Spleen (tissue), 11 donors: ENCODE results near the gene LTB. TPM values are rescaled to one million over a fixed set of nuclear protein-coding genes. Genes with fewer than 3 reads are reported as not detected.
A peak's percentile ranks its signal among the peaks of the same experiment; 100 is the strongest.

Source experiments
- DNase-seq: peaks from one replicate; pipeline ENCODE4 v3.0.0-alpha.2; 2020
- H3K27ac ChIP-seq, 8 donors: fragments of 200-600 bp; sonication (generic) in 7 of 8; 1 replicate in 4 of 8; 2 replicates in 4 of 8; pipeline versions ENCODE4 v1.5.0 to v1.8.0; 2016 to 2021; ENCODE audit warnings: inconsistent platforms in 4 of 8, mild to moderate bottlenecking in 4 of 8, moderate library complexity in 1 of 8
- H3K27me3 ChIP-seq, 7 donors: fragments of 200-600 bp; sonication (generic) in 6 of 7; replicated peaks in 1 of 7; 1 replicate in 4 of 7; 2 replicates in 3 of 7; pipeline versions ENCODE4 v1.5.0 to v1.8.0; 2016 to 2021; ENCODE audit warnings: inconsistent platforms in 3 of 7, mild to moderate bottlenecking in 1 of 7
- H3K36me3 ChIP-seq, 6 donors: fragments of 200-600 bp; sonication (generic) in 5 of 6; 1 replicate in 4 of 6; 2 replicates in 2 of 6; pipeline versions ENCODE4 v1.5.0 to v1.8.0; 2016 to 2021; ENCODE audit warnings: inconsistent platforms in 2 of 6
- H3K4me1 ChIP-seq, 6 donors: fragments of 200-600 bp; sonication (generic) in 5 of 6; 1 replicate in 3 of 6; 2 replicates in 3 of 6; pipeline versions ENCODE4 v1.5.0 to v1.8.0; 2016 to 2021; ENCODE audit warnings: inconsistent platforms in 3 of 6
- H3K4me3 ChIP-seq, 8 donors: fragments of 200-600 bp; sonication (generic) in 7 of 8; 1 replicate in 4 of 8; 2 replicates in 4 of 8; pipeline versions ENCODE4 v1.5.0 to v1.8.0; 2016 to 2021; ENCODE audit warnings: inconsistent platforms in 4 of 8, mild to moderate bottlenecking in 4 of 8, moderate library complexity in 2 of 8
- H3K9me3 ChIP-seq, 8 donors: fragments of 200-600 bp; sonication (generic) in 7 of 8; 1 replicate in 4 of 8; 2 replicates in 4 of 8; pipeline versions ENCODE4 v1.5.0 to v1.8.0; 2016 to 2021; ENCODE audit warnings: inconsistent platforms in 4 of 8
- CTCF ChIP-seq, 11 experiments: fragments of 200-600 bp in 7 of 11; fragments of 450-650 bp in 4 of 11; sonication (generic) in 4 of 11; IDR thresholded peaks in 8 of 11; conservative IDR thresholded peaks in 3 of 11; 1 replicate in 7 of 11; 2 replicates in 4 of 11; pipeline versions ENCODE4 v1.4.0 to v1.8.0; 2016 to 2021; ENCODE audit warnings: antibody characterized with exemption in 11 of 11, inconsistent platforms in 4 of 11, mild to moderate bottlenecking in 1 of 11
- POLR2A ChIP-seq, 3 donors: fragments of 450-650 bp; IDR thresholded peaks; one replicate each; pipeline ENCODE4 v1.5.1; 2017; ENCODE audit warnings: antibody characterized with exemption in 3 of 3, mild to moderate bottlenecking in 1 of 3
- POLR2AphosphoS5 ChIP-seq, 3 donors: sonication (generic); formaldehyde crosslinking; IDR thresholded peaks; one replicate each; pipeline ENCODE4 v1.5.1; 2017; ENCODE audit warnings: antibody characterized with exemption in 3 of 3
- WGBS, 5 donors: extraction: QIAGEN DNeasy Blood & Tissue Kit in 3 of 5; methylation state at CpG; one replicate each; pipeline versions ENCODE4 v1.1.5 to v1.1.7; 2013 to 2018; 5-methylcytosine and 5-hydroxymethylcytosine counted together
- intact Hi-C: fragments of 100-400 bp; cut with DNase I; formaldehyde crosslinking; loops from one replicate; pipeline ENCODE4 v1.15.0; 2023; ENCODE audit warnings: low total_unique reads
- polyA plus RNA-seq, 3 donors: library from polyadenylated mRNA; stranded (reverse); fragments of 200-250 nt; gene quantifications; one replicate each; pipeline ENCODE4 v1.2.1, GENCODE V29; 2013
- small RNA-seq, 4 donors: library from RNA; depleted of rRNA; stranded (forward); fragments of <200 nt; gene quantifications; one replicate each; pipeline ENCODE3, GENCODE V24; 2016
- total RNA-seq, 7 donors: library from RNA; depleted of rRNA in 3 of 7; stranded (reverse); fragments of >200 nt in 3 of 7; fragmentation: NEBNext Ultra II Directional in 4 of 7; extraction: Animal tissue kit (Norgen Biotek cat#: 25700) in 4 of 7; gene quantifications; one replicate each; pipeline versions ENCODE4 v1.1.0 to v1.2.1, GENCODE V29; 2016 to 2021
- donor health status: healthy with polysubstance abuse.
- donor health status: DM: no; HTN: no; CAD: no; lungs with moderate emphysema.
- donor health status: DM: no; HTN: no; CAD: no.
- donor health status: Bipolar disorder and iron deficiency.
- donor health status: healthy.
- donor health status: DM: no; HTN: no; CAD: no.
- donor health status: DM: yes; HTN: yes; CAD: no.

LTB gene
- total and polyA plus RNA-seq, 10 donors: 83.0 to 1,256 (median 226) TPM

GRCh38 chr6:31530659-31531058, 51.6 kb downstream of the LTB start:
- no peak overlapping the region for H3K27ac ChIP-seq
- no peaks in the 10 kb centered on the region for H3K9me3 ChIP-seq
- 72 to 78% (median 75%) methylated on average over 5 to 6 of the region's 6 CpGs for WGBS, 5 donors
- TF ChIP-seq POLR2AphosphoS5 (IDR thresholded peaks at IDR 0.05): peak in 1 of 3 donors; percentile 37
- TF ChIP-seq POLR2A (IDR thresholded peaks at IDR 0.05): no peak
- TF ChIP-seq CTCF (IDR thresholded peaks at IDR 0.05 in 8 of 11, conservative IDR thresholded peaks at IDR 0.05 in 3 of 11): no peak
- peaks cover 12 to 78% (median 63%) of the 10 kb centered on the region in 6 donors for H3K36me3 ChIP-seq
- no peak overlapping the region for H3K4me3 ChIP-seq
- H3K27me3 ChIP-seq: no peaks in the 10 kb centered on the region
- no peak for DNase-seq
- H3K4me1 ChIP-seq: peaks cover 2 to 36% (median 21%) of the 10 kb centered on the region in 6 donors
- intact Hi-C loops: no loop called here

Small RNA genes within 50 kb of the gene (small RNA-seq; reads per million reads assigned to genes)
- 5.1 to 20.6 (median 10.4) reads per million in 4 donors for gene SNORA38
- gene SNORD117: 202 to 402 (median 277) reads per million in 4 donors
- gene SNORD84: 0 reads per million in 4 donors
- gene UQCRHP1: 0 reads per million in 4 donors

Other genes starting within 250 kb of the LTB start
Only the 30 nearest of the 35 such genes appear.
- gene MICA, start 178.8 kb downstream of the LTB start, total RNA-seq: 10 to 100 TPM; 14.6 to 19.7 (median 15.2) TPM
- 10 to 100 TPM in 2 of 3 donors, 1 to 10 TPM in 1; 7.8 to 27.4 (median 17.0) TPM for gene MICA, start 178.8 kb downstream of the LTB start, polyA plus RNA-seq
- 10 to 100 TPM; 13.8 to 21.4 (median 15.0) TPM for gene MICB, start 84.3 kb downstream of the LTB start, total RNA-seq
- gene MICB, start 84.3 kb downstream of the LTB start, polyA plus RNA-seq: 1 to 10 TPM; 6.9 to 8.3 (median 6.9) TPM
- gene MCCD1, start 53.5 kb downstream of the LTB start, total RNA-seq: not detected
- not detected for gene MCCD1, start 53.5 kb downstream of the LTB start, polyA plus RNA-seq
- 100 to 1,000 TPM; 291 to 417 (median 354) TPM for gene DDX39B, start 40.4 kb downstream of the LTB start, total RNA-seq
- gene DDX39B, start 40.4 kb downstream of the LTB start, polyA plus RNA-seq: 100 to 1,000 TPM; 316 to 768 (median 493) TPM
- 1 to 10 TPM; 2.0 to 3.7 (median 2.7) TPM for gene ATP6V1G2, start 35.8 kb downstream of the LTB start, total RNA-seq
- gene ATP6V1G2, start 35.8 kb downstream of the LTB start, polyA plus RNA-seq: 1 to 10 TPM; 1.9 to 2.7 (median 2.2) TPM
- 10 to 100 TPM; 11.0 to 36.3 (median 19.4) TPM for gene NFKBIL1, start 34.8 kb downstream of the LTB start, total RNA-seq
- 10 to 100 TPM; 16.9 to 24.2 (median 19.3) TPM for gene NFKBIL1, start 34.8 kb downstream of the LTB start, polyA plus RNA-seq
- 10 to 100 TPM in 1 of 7 donors, 1 to 10 TPM in 6; 2.4 to 14.4 (median 5.1) TPM for gene LTA, start 10.1 kb downstream of the LTB start, total RNA-seq
- 1 to 10 TPM; 6.8 to 9.2 (median 7.3) TPM for gene LTA, start 10.1 kb downstream of the LTB start, polyA plus RNA-seq
- gene TNF, start 6.9 kb downstream of the LTB start, total RNA-seq: 10 to 100 TPM in 5 of 7 donors, 1 to 10 TPM in 2; 6.5 to 18.3 (median 11.6) TPM
- 10 to 100 TPM in 2 of 3 donors, 1 to 10 TPM in 1; 5.5 to 17.3 (median 13.3) TPM for gene TNF, start 6.9 kb downstream of the LTB start, polyA plus RNA-seq
- 100 to 1,000 TPM; 139 to 268 (median 217) TPM for gene LST1, start 3.9 kb upstream of the LTB start, total RNA-seq
- 100 to 1,000 TPM; 128 to 214 (median 203) TPM for gene LST1, start 3.9 kb upstream of the LTB start, polyA plus RNA-seq
- gene NCR3, start 10.6 kb upstream of the LTB start, total RNA-seq: 10 to 100 TPM in 6 of 7 donors, 1 to 10 TPM in 1; 7.8 to 28.1 (median 12.1) TPM
- 10 to 100 TPM; 15.9 to 30.3 (median 25.3) TPM for gene NCR3, start 10.6 kb upstream of the LTB start, polyA plus RNA-seq
- 100 to 1,000 TPM; 258 to 479 (median 310) TPM for gene AIF1, start 32.8 kb upstream of the LTB start, total RNA-seq
- gene AIF1, start 32.8 kb upstream of the LTB start, polyA plus RNA-seq: 100 to 1,000 TPM; 258 to 416 (median 312) TPM
- 100 to 1,000 TPM; 119 to 198 (median 176) TPM for gene PRRC2A, start 38.3 kb upstream of the LTB start, total RNA-seq
- gene PRRC2A, start 38.3 kb upstream of the LTB start, polyA plus RNA-seq: 100 to 1,000 TPM in 2 of 3 donors, 10 to 100 TPM in 1; 84.1 to 151 (median 146) TPM
- gene BAG6, start 70.2 kb upstream of the LTB start, total RNA-seq: 100 to 1,000 TPM; 211 to 328 (median 260) TPM
- 100 to 1,000 TPM; 195 to 311 (median 310) TPM for gene BAG6, start 70.2 kb upstream of the LTB start, polyA plus RNA-seq
- gene APOM, start 73.5 kb upstream of the LTB start, total RNA-seq: 1 to 10 TPM in 6 of 7 donors, under 1 TPM in 1; 0.66 to 3.9 (median 2.5) TPM
- 1 to 10 TPM; 4.7 to 9.7 (median 7.5) TPM for gene APOM, start 73.5 kb upstream of the LTB start, polyA plus RNA-seq
- gene C6orf47, start 78.4 kb upstream of the LTB start, total RNA-seq: 10 to 100 TPM; 24.1 to 37.4 (median 28.6) TPM
- gene C6orf47, start 78.4 kb upstream of the LTB start, polyA plus RNA-seq: 10 to 100 TPM; 12.2 to 22.6 (median 13.4) TPM
- 10 to 100 TPM; 12.7 to 21.3 (median 17.4) TPM for gene GPANK1, start 82.6 kb upstream of the LTB start, total RNA-seq
- 10 to 100 TPM; 12.4 to 19.2 (median 14.8) TPM for gene GPANK1, start 82.6 kb upstream of the LTB start, polyA plus RNA-seq
- gene CSNK2B, start 83.7 kb upstream of the LTB start, total RNA-seq: 100 to 1,000 TPM; 122 to 294 (median 150) TPM
- gene CSNK2B, start 83.7 kb upstream of the LTB start, polyA plus RNA-seq: 100 to 1,000 TPM; 132 to 163 (median 139) TPM
- gene LY6G5B, start 87.6 kb upstream of the LTB start, total RNA-seq: 10 to 100 TPM; 11.0 to 25.3 (median 16.3) TPM
- 1 to 10 TPM; 3.0 to 5.8 (median 3.7) TPM for gene LY6G5B, start 87.6 kb upstream of the LTB start, polyA plus RNA-seq
- gene LY6G5C, start 98.6 kb upstream of the LTB start, total RNA-seq: 1 to 10 TPM; 3.3 to 7.9 (median 5.8) TPM
- 1 to 10 TPM; 3.3 to 4.3 (median 3.5) TPM for gene LY6G5C, start 98.6 kb upstream of the LTB start, polyA plus RNA-seq
- gene ABHD16A, start 120.9 kb upstream of the LTB start, total RNA-seq: 10 to 100 TPM; 55.8 to 80.7 (median 71.1) TPM
- 10 to 100 TPM; 30.2 to 42.3 (median 34.4) TPM for gene ABHD16A, start 120.9 kb upstream of the LTB start, polyA plus RNA-seq
- gene LY6G6F, start 124.4 kb upstream of the LTB start, total RNA-seq: 1 to 10 TPM; 1.6 to 4.9 (median 2.2) TPM
- under 1 TPM; 0.11 to 0.68 (median 0.35) TPM for gene LY6G6F, start 124.4 kb upstream of the LTB start, polyA plus RNA-seq
- not detected for gene LY6G6D, start 132.9 kb upstream of the LTB start, total RNA-seq
- not detected for gene LY6G6D, start 132.9 kb upstream of the LTB start, polyA plus RNA-seq
- under 1 TPM in 2 of 7 donors, not detected in 5; 0.49 to 0.77 TPM for gene LY6G6C, start 139.3 kb upstream of the LTB start, total RNA-seq
- not detected for gene LY6G6C, start 139.3 kb upstream of the LTB start, polyA plus RNA-seq
- gene MPIG6B, start 140.9 kb upstream of the LTB start, total RNA-seq: 10 to 100 TPM in 4 of 7 donors, 1 to 10 TPM in 3; 7.9 to 15.1 (median 10.6) TPM
- gene MPIG6B, start 140.9 kb upstream of the LTB start, polyA plus RNA-seq: under 1 TPM; 0.46 to 0.61 (median 0.48) TPM
- gene DDAH2, start 146.9 kb upstream of the LTB start, total RNA-seq: 100 to 1,000 TPM in 1 of 7 donors, 10 to 100 TPM in 6; 63.0 to 116 (median 72.3) TPM
- gene DDAH2, start 146.9 kb upstream of the LTB start, polyA plus RNA-seq: 10 to 100 TPM; 67.1 to 84.7 (median 81.0) TPM
- 100 to 1,000 TPM; 296 to 392 (median 326) TPM for gene CLIC1, start 154.1 kb upstream of the LTB start, total RNA-seq
- gene CLIC1, start 154.1 kb upstream of the LTB start, polyA plus RNA-seq: 100 to 1,000 TPM; 321 to 447 (median 388) TPM
- gene MSH5, start 157.6 kb upstream of the LTB start, total RNA-seq: 10 to 100 TPM; 20.2 to 35.2 (median 27.6) TPM
- 10 to 100 TPM; 11.2 to 26.7 (median 23.1) TPM for gene MSH5, start 157.6 kb upstream of the LTB start, polyA plus RNA-seq
- 10 to 100 TPM in 1 of 7 donors, 1 to 10 TPM in 5, not detected in 1; 3.6 to 11.8 (median 5.3) TPM for gene SAPCD1, start 180.2 kb upstream of the LTB start, total RNA-seq
- 10 to 100 TPM in 1 of 3 donors, 1 to 10 TPM in 2; 7.5 to 14.2 (median 8.3) TPM for gene SAPCD1, start 180.2 kb upstream of the LTB start, polyA plus RNA-seq
- gene VWA7, start 194.9 kb upstream of the LTB start, total RNA-seq: 1 to 10 TPM in 4 of 7 donors, under 1 TPM in 2, not detected in 1; 0.68 to 2.6 (median 1.3) TPM
- 1 to 10 TPM in 1 of 3 donors, under 1 TPM in 2; 0.09 to 1.2 (median 0.11) TPM for gene VWA7, start 194.9 kb upstream of the LTB start, polyA plus RNA-seq
- gene VARS1, start 213.3 kb upstream of the LTB start, total RNA-seq: 10 to 100 TPM; 32.4 to 97.3 (median 62.5) TPM
- 10 to 100 TPM; 31.1 to 49.0 (median 38.3) TPM for gene VARS1, start 213.3 kb upstream of the LTB start, polyA plus RNA-seq